ENCODE data around the gene ZNF516.

The ZNF516 gene

DNA sequence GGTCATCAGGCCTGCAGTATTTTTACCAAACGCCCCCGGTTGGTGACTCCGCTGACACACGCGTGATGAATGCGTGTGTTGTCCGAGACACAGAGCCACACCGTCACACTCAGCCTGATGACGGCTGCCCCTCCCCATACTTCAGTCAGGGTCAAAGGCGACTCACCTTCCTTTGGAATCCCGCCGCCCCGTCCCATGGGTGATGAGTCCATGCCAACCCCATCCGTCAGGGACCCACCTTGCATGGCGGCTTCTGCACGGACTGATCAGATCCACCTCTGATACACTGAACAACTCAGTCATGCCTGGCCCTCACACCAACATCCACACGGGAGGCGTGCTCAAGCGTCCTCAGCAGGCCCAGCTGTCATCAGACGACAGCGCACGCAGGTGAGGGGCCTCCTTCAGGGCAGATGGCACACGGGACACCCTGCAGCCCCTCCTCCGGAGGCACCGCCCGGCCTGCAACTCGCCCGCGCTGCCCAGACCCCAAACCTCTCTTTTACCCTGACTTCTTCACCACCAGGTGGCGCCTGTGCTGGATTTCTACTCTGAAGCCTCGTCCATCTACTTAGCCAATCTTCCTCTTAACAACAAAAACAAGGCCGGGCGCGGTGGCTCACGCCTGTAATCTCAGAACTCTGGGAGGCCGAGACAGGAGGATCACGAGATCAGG, 89.2 kb downstream of the ZNF516 start:
- CTCF ChIA-PET, result interaction anchor here (0.6 kb wide), 2 partner anchors 115 to 304 kb away, joined by 3 read pairs; no protein-coding TSS in a partner anchor
- no peaks in the 10 kb centered on the region for H3K4me1 ChIP-seq (ENCODE audit: control insufficient read depth, insufficient read depth, low read length)
- H3K9me3 ChIP-seq (ENCODE audit: control insufficient read depth, insufficient read depth, low read depth, low read length), result no peaks in the 10 kb centered on the region; the same call in 1 of the 2 replicates
- peaks cover 0 to 9% of the 10 kb centered on the region in 2 experiments; a peak in 1 of 3 replicates for H3K36me3 ChIP-seq (ENCODE audit: control insufficient read depth in 2 of 2, insufficient read depth in 1 of 2, low read length in 2 of 2)
- no peak overlapping the region for H3K27ac ChIP-seq (ENCODE audit: extremely low read depth, low read depth, low read length)
- POLR2A ChIA-PET, result no interaction called here
- no peak overlapping the region for H3K4me3 ChIP-seq (ENCODE audit: low read depth, low read length)
- TF ChIP-seq, protein P1, sequence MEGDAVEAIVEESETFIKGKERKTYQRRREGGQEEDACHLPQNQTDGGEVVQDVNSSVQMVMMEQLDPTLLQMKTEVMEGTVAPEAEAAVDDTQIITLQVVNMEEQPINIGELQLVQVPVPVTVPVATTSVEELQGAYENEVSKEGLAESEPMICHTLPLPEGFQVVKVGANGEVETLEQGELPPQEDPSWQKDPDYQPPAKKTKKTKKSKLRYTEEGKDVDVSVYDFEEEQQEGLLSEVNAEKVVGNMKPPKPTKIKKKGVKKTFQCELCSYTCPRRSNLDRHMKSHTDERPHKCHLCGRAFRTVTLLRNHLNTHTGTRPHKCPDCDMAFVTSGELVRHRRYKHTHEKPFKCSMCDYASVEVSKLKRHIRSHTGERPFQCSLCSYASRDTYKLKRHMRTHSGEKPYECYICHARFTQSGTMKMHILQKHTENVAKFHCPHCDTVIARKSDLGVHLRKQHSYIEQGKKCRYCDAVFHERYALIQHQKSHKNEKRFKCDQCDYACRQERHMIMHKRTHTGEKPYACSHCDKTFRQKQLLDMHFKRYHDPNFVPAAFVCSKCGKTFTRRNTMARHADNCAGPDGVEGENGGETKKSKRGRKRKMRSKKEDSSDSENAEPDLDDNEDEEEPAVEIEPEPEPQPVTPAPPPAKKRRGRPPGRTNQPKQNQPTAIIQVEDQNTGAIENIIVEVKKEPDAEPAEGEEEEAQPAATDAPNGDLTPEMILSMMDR (tag by site-specific recombination; IDR thresholded peaks at IDR 0.05), result peak; percentile 54
- no peak for TF ChIP-seq ZNF560 (tag by site-specific recombination; IDR thresholded peaks at IDR 0.05; ENCODE audit: borderline replicate concordance)

DNA sequence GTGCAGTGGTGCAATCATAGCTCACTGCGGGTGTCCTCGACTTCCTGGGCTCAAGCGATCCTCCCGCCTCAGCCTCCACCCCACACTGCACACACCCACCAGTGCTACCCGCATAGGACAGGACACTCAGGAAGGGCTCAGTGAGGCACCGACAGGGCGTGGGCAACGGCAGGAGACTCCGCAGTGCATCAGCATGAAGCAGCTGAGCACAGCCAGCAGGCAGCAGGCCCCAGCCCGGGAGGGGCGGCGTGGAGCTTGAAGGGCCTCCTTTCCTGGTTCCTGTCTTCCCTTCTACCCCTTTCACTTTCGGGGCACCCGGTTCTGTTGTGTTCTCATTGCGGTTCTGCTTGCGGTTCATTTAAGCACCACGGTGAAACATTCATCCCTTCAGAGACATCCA, 89.8 kb downstream of the ZNF516 start:
- no peak overlapping the region for H3K4me3 ChIP-seq (ENCODE audit: low read depth, low read length)
- CTCF ChIA-PET, result interaction anchor here (0.6 kb wide), 2 partner anchors 115 to 304 kb away, joined by 3 read pairs; no protein-coding TSS in a partner anchor
- no peaks in the 10 kb centered on the region for H3K4me1 ChIP-seq (ENCODE audit: control insufficient read depth, insufficient read depth, low read length)
- peaks cover 0 to 9% of the 10 kb centered on the region in 2 experiments; a peak in 1 of 3 replicates for H3K36me3 ChIP-seq (ENCODE audit: control insufficient read depth in 2 of 2, insufficient read depth in 1 of 2, low read length in 2 of 2)
- no peak for TF ChIP-seq SCRT1 (tag by site-specific recombination; IDR thresholded peaks at IDR 0.05; ENCODE audit: borderline replicate concordance)
- peak; percentile 36; the same call in 1 of the 2 replicates for TF ChIP-seq KLF1 (tag by site-specific recombination; IDR thresholded peaks at IDR 0.05)
- no peak overlapping the region for H3K27ac ChIP-seq (ENCODE audit: extremely low read depth, low read depth, low read length)
- no peaks in the 10 kb centered on the region; the same call in 1 of the 2 replicates for H3K9me3 ChIP-seq (ENCODE audit: control insufficient read depth, insufficient read depth, low read depth, low read length)
- POLR2A ChIA-PET, result no interaction called here

DNA sequence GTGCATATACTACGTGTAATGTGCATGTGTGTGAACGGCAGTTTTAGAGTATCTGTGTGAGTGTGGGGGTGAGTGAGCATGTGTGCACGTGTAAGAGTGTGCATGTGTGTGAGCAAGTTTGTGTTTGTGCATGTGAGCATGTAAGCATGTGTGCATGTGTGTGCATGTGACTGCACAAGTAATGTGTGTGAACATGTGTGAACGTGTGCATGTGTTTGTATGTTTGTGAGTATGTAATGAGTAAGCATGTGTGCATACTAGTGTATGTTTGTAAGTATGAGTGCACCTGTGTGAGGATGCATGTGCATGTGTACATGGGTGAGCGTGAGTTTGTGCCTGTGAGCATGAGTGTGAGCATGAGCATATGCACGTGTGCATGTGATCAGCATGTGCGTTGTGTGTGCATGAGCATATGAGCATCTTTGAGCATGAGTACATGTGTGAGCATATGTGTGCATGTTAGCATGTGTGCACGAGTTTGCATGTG, 90.7 kb downstream of the ZNF516 start:
- H3K4me1 ChIP-seq (ENCODE audit: control insufficient read depth, insufficient read depth, low read length), result no peaks in the 10 kb centered on the region; the same call in 1 of the 2 replicates
- ChIA-PET CTCF (no interaction called here), POLR2A (no interaction called here)
- no peak overlapping the region for H3K27ac ChIP-seq (ENCODE audit: extremely low read depth, low read depth, low read length)
- H3K9me3 ChIP-seq (ENCODE audit: control insufficient read depth, insufficient read depth, low read depth, low read length), result no peaks in the 10 kb centered on the region
- TF ChIP-seq IKZF3 (tag by site-specific recombination; IDR thresholded peaks at IDR 0.05), result no peak
- TF ChIP-seq, protein P2, sequence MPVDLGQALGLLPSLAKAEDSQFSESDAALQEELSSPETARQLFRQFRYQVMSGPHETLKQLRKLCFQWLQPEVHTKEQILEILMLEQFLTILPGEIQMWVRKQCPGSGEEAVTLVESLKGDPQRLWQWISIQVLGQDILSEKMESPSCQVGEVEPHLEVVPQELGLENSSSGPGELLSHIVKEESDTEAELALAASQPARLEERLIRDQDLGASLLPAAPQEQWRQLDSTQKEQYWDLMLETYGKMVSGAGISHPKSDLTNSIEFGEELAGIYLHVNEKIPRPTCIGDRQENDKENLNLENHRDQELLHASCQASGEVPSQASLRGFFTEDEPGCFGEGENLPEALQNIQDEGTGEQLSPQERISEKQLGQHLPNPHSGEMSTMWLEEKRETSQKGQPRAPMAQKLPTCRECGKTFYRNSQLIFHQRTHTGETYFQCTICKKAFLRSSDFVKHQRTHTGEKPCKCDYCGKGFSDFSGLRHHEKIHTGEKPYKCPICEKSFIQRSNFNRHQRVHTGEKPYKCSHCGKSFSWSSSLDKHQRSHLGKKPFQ (tag by site-specific recombination; IDR thresholded peaks at IDR 0.05), result peak; percentile 37; the same call in 1 of the 2 replicates
- H3K4me3 ChIP-seq (ENCODE audit: low read depth, low read length), result no peak overlapping the region
- peaks cover 0 to 9% of the 10 kb centered on the region in 2 experiments; a peak in 1 of 3 replicates for H3K36me3 ChIP-seq (ENCODE audit: control insufficient read depth in 2 of 2, insufficient read depth in 1 of 2, low read length in 2 of 2)

DNA sequence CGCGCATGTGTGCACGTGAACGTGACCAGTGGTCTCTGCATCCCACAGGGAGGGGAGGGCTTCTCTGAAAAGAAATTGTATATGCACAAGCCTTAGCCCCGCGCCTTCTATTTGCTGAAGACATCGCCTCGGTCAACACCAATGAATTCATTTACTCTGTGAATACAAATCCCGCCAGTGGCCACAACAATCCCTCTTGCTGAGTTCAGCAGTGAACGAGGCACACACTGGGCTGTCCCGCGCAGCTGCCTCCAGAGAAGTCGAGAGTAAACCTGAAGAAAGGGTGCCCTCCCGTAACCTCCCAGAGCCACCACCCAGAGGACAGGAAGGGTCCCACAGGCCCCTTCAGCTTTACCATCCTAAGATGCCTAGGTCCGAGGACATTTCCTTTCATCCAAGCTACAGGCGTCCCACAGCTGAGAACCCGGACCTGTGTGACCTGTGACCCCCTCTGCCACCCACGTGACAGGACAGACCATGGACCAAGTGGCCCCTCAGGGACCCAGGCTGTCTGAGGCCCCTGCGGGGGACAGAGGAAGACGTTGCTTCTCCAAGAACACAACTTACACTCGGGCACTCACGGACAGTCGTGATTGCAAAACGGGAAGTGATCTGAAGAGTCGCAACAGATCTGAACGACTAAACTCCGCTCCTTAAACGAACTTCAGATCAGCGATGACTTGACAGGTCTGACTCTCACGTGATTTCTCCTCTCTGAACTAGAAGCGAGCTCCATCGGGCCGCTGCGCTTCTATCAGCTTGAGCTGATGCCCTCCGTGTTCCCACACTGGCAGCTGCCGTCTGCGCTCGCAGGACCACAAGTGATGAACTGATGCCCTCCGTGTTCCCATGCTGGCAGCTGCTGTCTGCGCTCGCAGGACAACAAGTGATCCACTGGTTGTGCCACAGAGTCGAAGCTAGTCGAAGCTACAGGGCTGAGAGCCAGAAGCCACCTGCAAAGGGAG, 92.7 kb downstream of the ZNF516 start:
- no peak overlapping the region for H3K4me3 ChIP-seq (ENCODE audit: low read depth, low read length)
- POLR2A ChIA-PET, result no interaction called here
- no peaks in the 10 kb centered on the region for H3K9me3 ChIP-seq (ENCODE audit: control insufficient read depth, insufficient read depth, low read depth, low read length)
- H3K36me3 ChIP-seq (ENCODE audit: control insufficient read depth in 2 of 2, insufficient read depth in 1 of 2, low read length in 2 of 2), result peaks cover 0 to 9% of the 10 kb centered on the region in 2 experiments; a peak in 1 of 3 replicates
- H3K27ac ChIP-seq (ENCODE audit: extremely low read depth, low read depth, low read length), result no peak overlapping the region
- H3K4me1 ChIP-seq (ENCODE audit: control insufficient read depth, insufficient read depth, low read length), result peaks cover 2% of the 10 kb centered on the region; the same call in 1 of the 2 replicates
- CTCF ChIA-PET, result interaction anchor here (1.0 kb wide), 1 partner anchor 307 kb away, joined by 6 read pairs; no protein-coding TSS in a partner anchor
- no peak for TF ChIP-seq ZNF777 (tag by site-specific recombination; IDR thresholded peaks at IDR 0.05; ENCODE audit: borderline replicate concordance)
- TF ChIP-seq SETDB1 (IDR thresholded peaks at IDR 0.05; ENCODE audit: insufficient read length, low read length), result no peak
- no peak for TF ChIP-seq ZNF274 (IDR thresholded peaks at IDR 0.05; ENCODE audit: low read length)
- no peak for TF ChIP-seq ZNF274 (tag by site-specific recombination; IDR thresholded peaks at IDR 0.05; ENCODE audit: borderline replicate concordance)
- no peak for TF ChIP-seq ZNF214 (tag by site-specific recombination; IDR thresholded peaks at IDR 0.05; ENCODE audit: borderline replicate concordance)
- no peak for TF ChIP-seq ZNF747 (tag by site-specific recombination; IDR thresholded peaks at IDR 0.05)
- no peak for TF ChIP-seq KLF16 (tag by site-specific recombination; IDR thresholded peaks at IDR 0.05)
- no peak for TF ChIP-seq ZNF629 (tag by site-specific recombination; IDR thresholded peaks at IDR 0.05)
- TF ChIP-seq, protein P3, sequence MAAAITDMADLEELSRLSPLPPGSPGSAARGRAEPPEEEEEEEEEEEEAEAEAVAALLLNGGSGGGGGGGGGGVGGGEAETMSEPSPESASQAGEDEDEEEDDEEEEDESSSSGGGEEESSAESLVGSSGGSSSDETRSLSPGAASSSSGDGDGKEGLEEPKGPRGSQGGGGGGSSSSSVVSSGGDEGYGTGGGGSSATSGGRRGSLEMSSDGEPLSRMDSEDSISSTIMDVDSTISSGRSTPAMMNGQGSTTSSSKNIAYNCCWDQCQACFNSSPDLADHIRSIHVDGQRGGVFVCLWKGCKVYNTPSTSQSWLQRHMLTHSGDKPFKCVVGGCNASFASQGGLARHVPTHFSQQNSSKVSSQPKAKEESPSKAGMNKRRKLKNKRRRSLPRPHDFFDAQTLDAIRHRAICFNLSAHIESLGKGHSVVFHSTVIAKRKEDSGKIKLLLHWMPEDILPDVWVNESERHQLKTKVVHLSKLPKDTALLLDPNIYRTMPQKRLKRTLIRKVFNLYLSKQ (tag by site-specific recombination; IDR thresholded peaks at IDR 0.05; ENCODE audit: borderline replicate concordance), result no peak
- TF ChIP-seq ZNF664 (tag by site-specific recombination; IDR thresholded peaks at IDR 0.05), result no peak
- no peak for TF ChIP-seq ZNF202 (tag by site-specific recombination; IDR thresholded peaks at IDR 0.05; ENCODE audit: borderline replicate concordance)

Measured in HEK293 (cell line).